PC-9 (cell line): ENCODE measurements around the gene TMTC2. TPM values are rescaled to one million over a fixed set of nuclear protein-coding genes. Genes with fewer than 3 reads are reported as not detected.

Experiments
- BruUV-seq: library from RNA; stranded (reverse); fragments of 400-500 nt; replicated peaks from 2 replicates; lab custom pipeline; 2021; lab: Mats Ljungman, UMichigan
- CTCF ChIA-PET: fragments of 300-600 bp; sonication (Branson Sonifier 250); formaldehyde crosslinking; loops from one replicate; lab custom pipeline; 2022; ENCODE audit warnings: antibody characterized with exemption; lab: Charles Lee
- POLR2A ChIA-PET: fragments of 300-600 bp; sonication (Branson Sonifier 250); formaldehyde crosslinking; loops from one replicate; lab custom pipeline; 2022; ENCODE audit warnings: antibody characterized with exemption; ENCODE audit not compliant: unreplicated experiment; lab: Charles Lee
- DNase-seq, 2 experiments: peaks; one replicate each; pipeline versions ENCODE4 v3.0.0 to v3.0.0-alpha.2; 2015 to 2022; ENCODE audit warnings: mixed read lengths in 1 of 2
- H2AFZ ChIP-seq: fragments of 200-600 bp; sonication (generic); 2 replicates; pipeline ENCODE4 v1.8.1; 2017; ENCODE audit warnings: antibody characterized with exemption
- H3F3A ChIP-seq: fragments of 200-600 bp; sonication (generic); 2 replicates; pipeline ENCODE4 v1.8.1; 2017; ENCODE audit warnings: antibody characterized with exemption, mild to moderate bottlenecking, low read depth; ENCODE audit not compliant: insufficient read depth
- H3K27ac ChIP-seq: fragments of 200-600 bp; sonication (generic); 2 replicates; pipeline ENCODE4 v1.6.1; 2016; ENCODE audit warnings: mixed run types
- H3K27me3 ChIP-seq: fragments of 200-600 bp; sonication (generic); 2 replicates; pipeline ENCODE4 v1.6.1; 2016; ENCODE audit warnings: low read depth, mixed run types; ENCODE audit not compliant: insufficient read depth
- H3K36me3 ChIP-seq: fragments of 200-600 bp; sonication (generic); 2 replicates; pipeline ENCODE4 v1.6.1; 2016; ENCODE audit warnings: low read depth, mixed run types
- H3K4me1 ChIP-seq: fragments of 200-600 bp; sonication (generic); replicated peaks from 2 replicates; pipeline ENCODE4 v1.6.1; 2016; ENCODE audit warnings: mixed run types; ENCODE audit not compliant: insufficient read depth
- H3K4me2 ChIP-seq: fragments of 200-600 bp; sonication (generic); 2 replicates; pipeline ENCODE4 v1.6.1; 2017; ENCODE audit warnings: mixed run types
- H3K4me3 ChIP-seq: fragments of 200-600 bp; sonication (generic); 2 replicates; pipeline ENCODE4 v1.6.1; 2016; ENCODE audit warnings: mixed run types
- H3K79me2 ChIP-seq: fragments of 200-600 bp; sonication (generic); 2 replicates; pipeline ENCODE4 v1.6.1; 2017; ENCODE audit warnings: low read depth, mixed run types
- H3K9me2 ChIP-seq: fragments of 200-600 bp; sonication (generic); 2 replicates; pipeline ENCODE4 v1.8.1; 2017; ENCODE audit warnings: mild to moderate bottlenecking; ENCODE audit not compliant: insufficient read depth
- H3K9me3 ChIP-seq: fragments of 200-600 bp; sonication (generic); 2 replicates; pipeline ENCODE4 v1.8.1; 2016; ENCODE audit warnings: low read depth; ENCODE audit not compliant: insufficient read depth
- H4K20me1 ChIP-seq: fragments of 200-600 bp; sonication (generic); 2 replicates; pipeline ENCODE4 v1.8.1; 2017; ENCODE audit not compliant: insufficient read depth
- CTCF ChIP-seq: fragments of 200-600 bp; sonication (generic); conservative IDR thresholded peaks from 2 replicates; pipeline ENCODE4 v1.6.1; 2017; ENCODE audit warnings: mixed run types, antibody characterized with exemption, mild to moderate bottlenecking, moderate library complexity
- EZH2 ChIP-seq: fragments of 200-600 bp; sonication (generic); IDR thresholded peaks from 2 replicates; pipeline ENCODE4 v1.8.0; 2017; ENCODE audit warnings: antibody characterized with exemption, low read depth
- intact Hi-C: fragments of 100-400 bp; cut with micrococcal nuclease; formaldehyde crosslinking; loops from one replicate; pipeline ENCODE4 v1.10.0; 2022; ENCODE audit not compliant: unreplicated experiment
- total RNA-seq: library from RNA; stranded (reverse); gene quantifications from 2 replicates; pipeline ENCODE4 v1.2.3, GENCODE V29; 2021

TMTC2 gene
- total RNA-seq, 1 experiment from 2014 or later = 8.6 TPM

- Histone ChIP-seq H3K9me3 (no peaks in the 10 kb centered on the region), H3K9me2 (no peaks in the 10 kb centered on the region; the same call in 1 of the 2 replicates), H3K79me2 (no peaks in the 10 kb centered on the region), H3K36me3 (no peaks in the 10 kb centered on the region), H3F3A (no peaks in the 10 kb centered on the region), H3K27me3 (no peaks in the 10 kb centered on the region), H3K4me2 (no peak overlapping the region), H4K20me1 (no peaks in the 10 kb centered on the region), H2AFZ (no peak overlapping the region), H3K4me1 (no peaks in the 10 kb centered on the region), H3K27ac (no peak overlapping the region), H3K4me3 (no peak overlapping the region)
- ChIA-PET CTCF (no interaction called here), POLR2A (no interaction called here)
- no peak for DNase-seq
- BruUV-seq = no TSS peak
- intact Hi-C loops = no loop called here
- no peak for TF ChIP-seq CTCF
- no peak for TF ChIP-seq EZH2
These were observed 381.3 kb downstream of the TMTC2 start for GRCh38 chr12:83067981-83068380.

GRCh38 chr12:83074358-83074894 is 387.7 kb downstream of the TMTC2 start:
- no peaks in the 10 kb centered on the region for H3K79me2 ChIP-seq
- TF ChIP-seq EZH2 (no peak), CTCF (no peak)
- H4K20me1 ChIP-seq = no peaks in the 10 kb centered on the region
- no peaks in the 10 kb centered on the region for H3K9me3 ChIP-seq
- no peaks in the 10 kb centered on the region for H3F3A ChIP-seq
- no TSS peak for BruUV-seq
- no peaks in the 10 kb centered on the region; the same call in 1 of the 2 replicates for H3K9me2 ChIP-seq
- CTCF ChIA-PET = no interaction called here
- H3K4me1 ChIP-seq = no peaks in the 10 kb centered on the region
- POLR2A ChIA-PET = no interaction called here
- H3K4me2 ChIP-seq = no peak overlapping the region
- H3K36me3 ChIP-seq = no peaks in the 10 kb centered on the region
- no peaks in the 10 kb centered on the region for H3K27me3 ChIP-seq
- intact Hi-C loops = no loop called here
- DNase-seq = no peak
- H3K4me3 ChIP-seq = no peak overlapping the region
- no peak overlapping the region for H3K27ac ChIP-seq
- H2AFZ ChIP-seq = no peak overlapping the region

- POLR2A ChIA-PET = no interaction called here
- CTCF ChIA-PET = no interaction called here
- H2AFZ ChIP-seq = no peak overlapping the region
- H3K4me1 ChIP-seq = no peaks in the 10 kb centered on the region
- no peaks in the 10 kb centered on the region for H3K36me3 ChIP-seq
- intact Hi-C loops = no loop called here
- H3K9me3 ChIP-seq = no peaks in the 10 kb centered on the region
- no peak for TF ChIP-seq CTCF
- TF ChIP-seq EZH2 = no peak
- DNase-seq = no peak
- no peak overlapping the region for H3K4me2 ChIP-seq
- no peaks in the 10 kb centered on the region for H3K79me2 ChIP-seq
- H3K4me3 ChIP-seq = no peak overlapping the region
- H3K27ac ChIP-seq = no peak overlapping the region
- H3K27me3 ChIP-seq = no peaks in the 10 kb centered on the region
- H4K20me1 ChIP-seq = no peaks in the 10 kb centered on the region
- H3K9me2 ChIP-seq = no peaks in the 10 kb centered on the region; the same call in 1 of the 2 replicates
- no TSS peak for BruUV-seq
- no peaks in the 10 kb centered on the region for H3F3A ChIP-seq
These were observed 388.8 kb downstream of the TMTC2 start for GRCh38 chr12:83075471-83075870.
